Cardiac fibroblast (primary cell): ENCODE data around the gene HOXC5.

Source experiments
- DNase-seq, 2 donors: peaks; one replicate each; pipeline versions ENCODE4 v3.0.0 to v3.0.0-alpha.2; 2010; ENCODE audit warnings: low read depth in 2 of 2
- H3K4me3 ChIP-seq, 2 donors: replicated peaks in 1 of 2; 1 replicate in 1 of 2; 2 replicates in 1 of 2; pipeline ENCODE4 v1.5.1; 2011; ENCODE audit warnings: low read depth in 2 of 2, low read length in 2 of 2, mild to moderate bottlenecking in 2 of 2, moderate library complexity in 1 of 2
- TF ChIP-seq, protein P1 (sequence below): IDR thresholded peaks from one replicate; pipeline ENCODE4 v1.5.1; 2011; ENCODE audit warnings: low read depth, mild to moderate bottlenecking, low read length, inconsistent platforms

HOXC5 gene

DNA sequence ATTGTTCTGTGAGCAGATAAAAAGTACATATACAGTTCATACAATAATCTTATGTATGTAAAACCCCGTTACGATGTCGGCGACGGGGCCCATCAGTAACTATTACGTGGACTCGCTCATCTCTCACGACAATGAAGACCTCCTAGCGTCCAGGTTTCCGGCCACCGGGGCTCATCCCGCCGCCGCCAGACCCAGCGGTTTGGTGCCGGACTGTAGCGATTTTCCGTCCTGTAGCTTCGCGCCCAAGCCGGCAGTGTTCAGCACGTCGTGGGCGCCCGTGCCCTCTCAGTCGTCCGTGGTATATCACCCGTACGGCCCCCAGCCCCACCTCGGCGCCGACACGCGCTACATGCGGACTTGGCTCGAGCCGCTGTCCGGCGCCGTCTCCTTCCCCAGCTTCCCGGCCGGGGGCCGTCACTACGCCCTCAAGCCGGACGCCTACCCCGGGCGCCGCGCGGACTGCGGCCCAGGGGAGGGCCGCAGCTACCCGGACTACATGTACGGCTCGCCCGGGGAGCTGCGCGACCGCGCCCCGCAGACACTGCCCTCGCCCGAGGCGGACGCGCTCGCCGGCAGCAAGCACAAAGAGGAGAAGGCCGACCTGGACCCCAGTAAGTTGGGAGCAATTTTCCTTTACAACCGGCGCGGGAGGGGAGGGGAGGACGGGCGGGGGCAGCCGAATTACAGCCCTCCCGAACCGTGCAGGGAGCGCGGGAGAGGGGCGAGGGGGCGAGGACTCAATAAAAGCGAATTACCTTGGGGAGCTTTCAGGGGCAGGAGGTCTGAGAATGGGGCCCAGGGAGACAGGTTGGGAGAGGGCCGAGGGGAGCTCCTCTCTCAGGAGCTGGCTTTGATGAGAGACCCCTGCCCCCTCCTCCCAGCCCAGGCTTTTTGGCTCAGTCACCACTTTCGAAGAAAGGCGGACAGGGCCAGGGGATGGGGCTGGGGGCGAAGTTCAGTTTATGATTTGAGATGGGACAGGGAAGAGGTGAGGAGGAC lies 32.4 kb upstream of the HOXC5 start, which contains the start of gene HOXC9:
TSS of gene HOXC9 (plus strand) at position 46 of the 999 bp plus-strand sequence. CDS start at position 74, 28 bp downstream.
- TF ChIP-seq, protein P1, sequence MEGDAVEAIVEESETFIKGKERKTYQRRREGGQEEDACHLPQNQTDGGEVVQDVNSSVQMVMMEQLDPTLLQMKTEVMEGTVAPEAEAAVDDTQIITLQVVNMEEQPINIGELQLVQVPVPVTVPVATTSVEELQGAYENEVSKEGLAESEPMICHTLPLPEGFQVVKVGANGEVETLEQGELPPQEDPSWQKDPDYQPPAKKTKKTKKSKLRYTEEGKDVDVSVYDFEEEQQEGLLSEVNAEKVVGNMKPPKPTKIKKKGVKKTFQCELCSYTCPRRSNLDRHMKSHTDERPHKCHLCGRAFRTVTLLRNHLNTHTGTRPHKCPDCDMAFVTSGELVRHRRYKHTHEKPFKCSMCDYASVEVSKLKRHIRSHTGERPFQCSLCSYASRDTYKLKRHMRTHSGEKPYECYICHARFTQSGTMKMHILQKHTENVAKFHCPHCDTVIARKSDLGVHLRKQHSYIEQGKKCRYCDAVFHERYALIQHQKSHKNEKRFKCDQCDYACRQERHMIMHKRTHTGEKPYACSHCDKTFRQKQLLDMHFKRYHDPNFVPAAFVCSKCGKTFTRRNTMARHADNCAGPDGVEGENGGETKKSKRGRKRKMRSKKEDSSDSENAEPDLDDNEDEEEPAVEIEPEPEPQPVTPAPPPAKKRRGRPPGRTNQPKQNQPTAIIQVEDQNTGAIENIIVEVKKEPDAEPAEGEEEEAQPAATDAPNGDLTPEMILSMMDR = no peak
- no peak for DNase-seq
- H3K4me3 ChIP-seq = peak within 1 kb of the TSS in 1 of 2 donors; percentile 38

- no peak for DNase-seq
- H3K4me3 ChIP-seq = no peak overlapping the region
- TF ChIP-seq, protein P1 = no peak
These were observed 31.3 kb upstream of the HOXC5 start for GRCh38 chr12:54001283-54002187.

DNA sequence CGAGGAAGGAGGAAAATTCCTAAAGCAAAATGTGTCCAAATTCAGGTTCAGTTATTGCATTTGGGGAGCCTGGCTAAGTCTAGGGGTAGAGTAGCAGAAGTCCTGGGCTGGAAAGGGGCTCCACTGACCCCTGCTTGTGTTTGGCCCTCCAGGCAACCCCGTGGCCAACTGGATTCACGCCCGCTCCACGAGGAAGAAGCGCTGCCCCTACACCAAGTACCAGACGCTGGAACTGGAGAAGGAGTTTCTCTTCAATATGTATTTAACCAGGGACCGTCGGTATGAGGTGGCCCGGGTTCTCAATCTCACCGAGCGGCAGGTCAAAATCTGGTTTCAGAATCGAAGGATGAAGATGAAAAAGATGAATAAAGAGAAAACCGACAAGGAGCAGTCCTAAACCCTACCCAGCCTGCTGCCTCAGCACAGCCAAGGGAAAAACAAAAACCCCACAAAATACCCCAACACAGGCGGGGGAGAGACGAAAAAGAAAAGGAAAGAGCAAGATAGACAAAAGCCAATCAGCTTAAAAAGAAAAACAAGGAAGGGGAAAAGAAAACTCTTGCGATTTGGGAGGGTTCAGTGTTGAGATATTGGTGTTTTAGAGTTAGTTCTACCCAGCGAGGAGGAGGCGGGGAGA lies 30.5 kb upstream of the HOXC5 start:
- TF ChIP-seq, protein P1 = no peak
- H3K4me3 ChIP-seq = no peak overlapping the region
- DNase-seq = no peak

GRCh38 chr12:54002915-54003389 lies 29.9 kb upstream of the HOXC5 start:
- TF ChIP-seq, protein P1 = no peak
- no peak overlapping the region for H3K4me3 ChIP-seq
- DNase-seq = no peak

DNA sequence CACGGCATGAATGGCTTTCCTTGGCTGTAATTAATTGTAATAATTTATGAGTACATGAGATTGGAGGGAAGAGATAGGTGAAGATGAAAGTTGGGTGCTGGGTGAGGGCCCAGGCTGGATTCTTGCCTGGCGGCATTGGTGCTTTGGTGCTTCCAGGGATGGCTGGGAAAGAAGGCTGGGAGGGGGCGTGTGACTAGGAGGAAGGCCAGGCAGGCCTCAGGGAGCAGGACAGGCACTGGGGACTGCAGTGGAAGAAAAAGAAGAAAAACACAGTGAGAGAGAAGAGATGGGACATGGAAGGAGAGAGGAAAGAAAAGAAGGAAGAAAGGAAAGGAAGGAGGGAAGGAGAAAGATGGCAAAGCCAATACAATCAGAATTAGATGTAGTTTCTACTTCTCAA lies 29.2 kb upstream of the HOXC5 start:
- no peak for DNase-seq
- TF ChIP-seq, protein P1 = no peak
- no peak overlapping the region for H3K4me3 ChIP-seq
